ENCODE data around the gene PMPCA. TPM values are rescaled to one million over a fixed set of nuclear protein-coding genes. Genes with fewer than 3 reads are reported as not detected.

PMPCA gene
- polyA plus RNA-seq, 1 of the 3 experiments (the other 2 are of a cell fraction), result 125 TPM

GRCh38 chr9:136381966-136382513, 28.4 kb upstream of the PMPCA start:
- Histone ChIP-seq H3K36me3 (replicated peaks in 1 of 2; ENCODE audit: control insufficient read depth in 1 of 2, insufficient read depth in 2 of 2, low read length in 1 of 2) (peaks cover 18 to 66% of the 10 kb centered on the region in 2 experiments), H3K27me3 (ENCODE audit: insufficient read depth) (no peaks in the 10 kb centered on the region), H2AFZ (ENCODE audit: low read depth) (no peak overlapping the region), H3K79me2 (ENCODE audit: insufficient read depth) (no peaks in the 10 kb centered on the region), H3K9ac (no peak overlapping the region), H3K4me2 (no peak overlapping the region), H3K27ac (ENCODE audit: low read depth in 2 of 2, low read length in 1 of 2) (no peak overlapping the region), H3K4me1 (ENCODE audit: control insufficient read depth in 1 of 2, insufficient read depth in 2 of 2, low read depth in 1 of 2, low read length in 1 of 2) (no peaks in the 10 kb centered on the region), H3F3A (replicated peaks; ENCODE audit: insufficient read depth) (peaks cover 5% of the 10 kb centered on the region), H4K20me1 (ENCODE audit: insufficient read depth) (no peaks in the 10 kb centered on the region), H3K9me3 (no peaks in the 10 kb centered on the region), H3K9me2 (no peaks in the 10 kb centered on the region), H3K4me3 (ENCODE audit: low read depth in 2 of 2, low read length in 1 of 2) (no peak overlapping the region)
- TF ChIP-seq FOSL2 (IDR thresholded peaks at IDR 0.05; ENCODE audit: borderline replicate concordance, low read depth) (no peak), REST (IDR thresholded peaks at IDR 0.05; ENCODE audit: low read depth, low read length) (no peak), USF1 (IDR thresholded peaks at IDR 0.05; ENCODE audit: borderline replicate concordance, low read depth) (no peak), TCF12 (IDR thresholded peaks at IDR 0.05) (no peak), JUND (IDR thresholded peaks at IDR 0.05) (no peak), PBX3 (IDR thresholded peaks at IDR 0.05) (no peak), ZBTB33 (IDR thresholded peaks at IDR 0.05; ENCODE audit: borderline replicate concordance, low read depth) (no peak), SMC3 (IDR thresholded peaks at IDR 0.05; ENCODE audit: low read depth, low read length) (no peak), CHD2 (IDR thresholded peaks at IDR 0.05; ENCODE audit: low read length, partially characterized antibody) (no peak), CTCF (IDR thresholded peaks at IDR 0.05) (no peak), EZH2phosphoT487 (IDR thresholded peaks at IDR 0.05; ENCODE audit: borderline replicate concordance, low read depth) (no peak), IRF3 (IDR thresholded peaks at IDR 0.05; ENCODE audit: low read depth, low read length) (no peak)
- 97% methylated on average over 4 of the region's 25 CpGs for WGBS (ENCODE audit: low lambda C conversion rate)
- DNase-seq, result no peak
- ChIA-PET POLR2A (interaction anchor here (0.7 to 1.3 kb wide), 2 partner anchors 12 to 19 kb away, joined by 3 read pairs; no protein-coding TSS in a partner anchor), CTCF (interaction anchor here (0.8 to 1.3 kb wide), 2 partner anchors 17 to 19 kb away, joined by 3 to 10 read pairs; partner anchors contain the start of gene DNLZ)

Data from SK-N-SH (cell line).